GM20431 (cell line): ENCODE data around the gene SLC49A4.

Source experiments
- in situ Hi-C: fragments of 300-500 bp; cut with MseI, MboI; formaldehyde crosslinking; loops from one replicate; pipeline ENCODE4 v1.15.0; 2020; ENCODE audit warnings: low sequenced_read_pairs; ENCODE audit not compliant: unreplicated experiment

Gene SLC49A4

GRCh38 chr3:122893754-122894668 is 99.1 kb downstream of the SLC49A4 start:
- in situ Hi-C loops = no loop called here

GRCh38 chr3:122898298-122898697 is 103.4 kb downstream of the SLC49A4 start:
- in situ Hi-C loops = no loop called here

DNA sequence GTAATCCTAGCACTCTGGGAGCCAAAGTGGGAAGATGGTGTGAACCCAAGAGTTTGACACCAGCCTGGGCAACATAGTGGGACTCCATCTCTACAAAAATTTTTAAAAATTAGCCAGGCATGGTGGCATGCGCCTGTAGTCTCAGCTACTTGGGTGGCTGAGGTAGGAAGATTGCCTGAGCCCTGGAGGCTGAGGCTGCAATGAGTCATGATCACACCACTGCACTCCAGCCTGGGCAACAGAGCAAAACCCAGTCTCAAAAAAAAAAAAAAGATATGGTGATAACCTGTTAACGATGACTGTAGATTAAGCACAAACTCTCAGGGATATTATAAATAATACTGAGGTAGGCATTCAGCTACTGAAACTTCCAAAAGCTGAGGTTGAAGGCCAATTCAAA is 107.5 kb downstream of the SLC49A4 start:
- in situ Hi-C loops = no loop called here

DNA sequence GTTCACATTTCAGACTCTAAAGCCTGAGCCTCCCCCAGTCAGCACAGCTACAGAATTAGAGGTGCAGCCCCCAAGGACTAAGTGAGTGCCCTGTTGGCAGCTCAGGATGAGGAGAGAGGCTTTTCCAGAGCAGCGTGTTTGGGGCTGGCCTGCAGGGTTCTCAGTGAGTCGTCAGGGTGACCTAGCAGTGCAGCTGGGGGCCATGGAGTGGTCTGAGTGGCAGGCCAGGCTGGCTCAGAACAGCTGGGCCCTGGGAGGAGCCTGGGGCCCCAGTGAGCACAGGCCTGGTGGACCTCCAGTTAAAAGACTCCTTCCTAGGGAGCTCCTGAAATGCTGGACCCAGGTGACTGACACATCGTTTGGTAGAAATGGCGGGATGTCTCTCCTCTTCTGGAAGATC is 108.3 kb downstream of the SLC49A4 start:
- in situ Hi-C loops = no loop called here

DNA sequence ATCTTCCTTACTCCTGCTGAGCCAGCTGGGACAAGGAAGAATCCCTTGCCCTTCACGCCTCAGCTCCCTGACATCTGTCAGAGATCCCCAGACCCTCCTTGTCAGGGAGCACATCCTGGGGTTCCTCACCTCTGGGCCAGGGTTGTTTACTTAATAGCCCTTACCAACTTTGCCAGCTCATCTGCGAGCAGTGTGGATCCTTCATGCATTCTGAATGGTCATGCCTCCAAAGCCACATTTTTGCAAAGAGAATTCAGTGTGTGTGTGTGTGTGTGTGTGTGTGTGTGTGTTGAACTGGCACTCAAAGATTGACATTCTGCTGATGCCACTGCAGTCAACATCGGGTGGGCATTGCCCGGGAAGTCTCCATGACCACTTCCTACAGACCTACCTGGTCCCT is 112.6 kb downstream of the SLC49A4 start:
- in situ Hi-C loops = no loop called here

- in situ Hi-C loops = no loop called here
These were observed 113.4 kb downstream of the SLC49A4 start for GRCh38 chr3:122908251-122908650.

DNA sequence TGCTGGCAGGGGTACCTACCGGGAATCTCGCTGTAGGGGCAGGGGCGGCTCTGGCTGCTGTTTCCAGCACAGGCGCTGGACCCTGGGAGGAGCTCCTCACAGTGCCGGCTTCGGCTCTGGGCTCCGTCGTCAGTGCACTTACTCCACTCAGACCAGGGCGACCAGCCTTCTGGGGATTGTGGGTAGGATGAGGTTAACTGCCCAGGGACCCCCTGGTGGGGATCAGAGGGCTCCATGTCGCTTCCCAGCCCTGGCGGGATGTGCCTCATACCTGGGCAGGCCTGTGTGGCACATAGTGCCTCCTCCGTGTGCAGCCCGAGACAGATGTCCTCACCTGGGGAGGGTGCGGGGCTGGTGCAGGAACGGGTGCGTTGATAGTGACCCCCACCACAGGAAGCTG is 117.0 kb downstream of the SLC49A4 start:
- in situ Hi-C loops = no loop called here

GRCh38 chr3:122912772-122913538 is 118.1 kb downstream of the SLC49A4 start:
- in situ Hi-C loops = no loop called here

GRCh38 chr3:122913539-122914100 is 118.8 kb downstream of the SLC49A4 start:
- in situ Hi-C loops = no loop called here

- in situ Hi-C loops = no loop called here
These were observed 120.6 kb downstream of the SLC49A4 start for GRCh38 chr3:122915300-122916055.

DNA sequence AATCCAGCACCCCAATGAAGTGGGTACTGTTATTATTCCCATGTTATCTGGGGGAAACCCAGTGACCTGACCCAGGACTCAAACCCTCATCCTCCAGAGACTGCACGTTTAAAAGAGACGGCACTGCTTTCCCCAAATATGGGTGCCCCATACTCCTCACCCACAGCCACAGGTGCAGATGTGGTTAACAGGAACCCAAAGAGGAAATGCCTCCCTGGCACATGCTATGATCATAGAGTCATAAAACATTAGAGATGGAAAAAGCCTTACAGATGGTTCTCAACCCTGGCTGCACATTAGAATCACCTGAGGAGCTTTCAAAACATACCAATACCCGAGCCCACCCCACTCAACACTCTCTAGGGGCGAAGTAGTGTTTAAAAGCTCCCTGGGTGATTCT is 121.2 kb downstream of the SLC49A4 start:
- in situ Hi-C loops = no loop called here

DNA sequence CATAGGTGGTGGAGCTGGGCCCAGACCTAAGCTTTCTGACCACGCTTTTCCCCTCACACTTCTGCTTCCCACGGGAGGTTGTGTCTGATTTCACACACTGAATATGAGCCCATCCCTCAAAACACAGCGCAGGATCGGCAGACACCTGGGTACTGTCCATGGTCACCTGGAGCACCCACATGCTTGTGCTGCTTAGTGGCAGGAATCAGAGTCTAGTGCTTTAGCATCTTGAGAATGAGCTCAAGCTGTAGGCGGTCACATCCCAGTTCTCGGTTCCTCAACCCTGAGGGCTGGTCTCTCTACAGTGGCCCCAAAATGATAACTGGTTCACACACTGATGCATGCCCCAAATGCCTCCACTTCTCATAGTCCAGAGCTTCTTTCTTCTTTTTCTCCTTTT is 121.7 kb downstream of the SLC49A4 start:
- in situ Hi-C loops = no loop called here

DNA sequence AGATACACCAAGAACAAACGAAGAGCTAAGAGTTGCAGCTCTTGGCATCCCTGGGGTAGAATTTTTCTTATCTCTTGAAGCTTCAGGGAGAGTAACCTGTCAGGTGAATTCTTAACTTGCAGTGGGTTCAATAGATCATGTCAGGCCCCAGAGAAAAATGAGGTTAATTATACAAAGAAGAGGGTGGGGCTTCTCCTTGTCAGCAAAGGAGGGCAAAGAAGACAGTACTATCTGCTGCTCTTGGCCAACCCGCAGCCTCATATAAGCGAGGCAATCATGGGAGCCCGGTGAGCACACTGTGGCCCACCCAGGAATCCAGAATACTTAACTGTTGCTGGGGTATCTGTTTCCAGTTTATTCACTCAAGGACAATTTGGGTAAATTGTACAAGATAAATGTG is 122.5 kb downstream of the SLC49A4 start:
- in situ Hi-C loops = no loop called here

GRCh38 chr3:122918576-122919290 is 123.9 kb downstream of the SLC49A4 start:
- in situ Hi-C loops = no loop called here

GRCh38 chr3:122919291-122919610 is 124.4 kb downstream of the SLC49A4 start:
- in situ Hi-C loops = no loop called here

GRCh38 chr3:122920986-122921385 is 126.1 kb downstream of the SLC49A4 start:
- in situ Hi-C loops = no loop called here

DNA sequence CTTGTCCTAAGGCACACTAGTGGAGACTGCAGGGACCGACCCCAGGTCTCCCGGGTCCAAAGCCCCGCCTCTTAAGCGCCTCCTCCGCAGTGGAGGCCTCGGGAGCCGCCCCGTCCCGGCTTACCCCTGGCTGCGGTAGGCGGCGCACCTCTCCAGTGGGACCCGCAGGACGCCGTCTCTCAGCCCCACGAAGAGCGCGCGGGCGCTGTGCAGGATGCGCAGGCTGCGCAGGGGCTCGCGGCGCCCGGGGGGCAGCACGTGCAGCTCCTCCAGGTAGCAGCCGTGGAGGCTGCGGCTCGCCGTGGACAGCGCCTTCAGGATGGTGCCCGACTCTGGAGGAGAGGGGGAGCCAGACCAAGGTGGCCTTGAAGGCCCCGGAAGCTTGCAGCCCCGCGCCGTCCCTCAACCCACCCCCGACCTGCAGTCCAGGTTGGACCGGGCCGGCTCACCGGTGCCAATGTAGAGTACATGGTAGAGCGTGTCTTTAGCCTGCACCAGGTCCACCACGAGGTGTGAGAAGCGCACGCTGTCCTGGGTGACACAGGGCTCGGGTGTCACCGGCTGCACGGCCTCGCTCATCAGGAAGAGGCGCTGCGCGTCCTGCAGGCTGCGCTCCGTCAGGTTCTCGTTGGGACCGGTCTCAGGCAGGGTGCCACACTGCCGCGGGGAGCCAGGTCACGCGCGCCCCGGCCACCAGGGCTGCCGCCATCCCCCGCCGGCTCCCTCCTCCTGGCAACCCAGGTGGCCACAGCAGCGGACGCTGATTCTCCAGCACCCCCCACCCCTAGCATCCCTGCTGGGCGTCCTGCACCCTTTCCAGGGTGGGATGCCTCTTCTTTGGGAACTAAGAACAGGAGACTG is 127.2 kb downstream of the SLC49A4 start:
- in situ Hi-C loops = no loop called here

DNA sequence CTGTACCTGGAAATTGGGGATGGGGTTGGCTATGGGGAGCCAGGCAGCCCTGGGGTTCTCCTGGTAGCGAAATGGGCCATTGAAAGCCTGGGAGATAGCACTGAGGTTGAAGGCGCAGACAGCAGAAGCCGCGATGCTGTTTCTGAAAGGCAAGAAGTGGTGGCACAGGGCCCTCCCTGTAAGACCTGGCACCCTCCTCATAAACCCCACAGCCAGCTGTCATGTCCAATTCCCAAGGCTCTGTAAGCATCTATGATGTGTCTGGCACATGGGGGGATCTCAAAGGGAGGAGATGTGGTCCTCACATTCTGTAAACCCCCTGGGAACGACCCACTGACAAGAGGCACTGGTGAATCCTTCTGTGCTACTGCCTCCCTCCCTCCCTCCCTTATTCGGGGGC is 128.7 kb downstream of the SLC49A4 start:
- in situ Hi-C loops = no loop called here

- in situ Hi-C loops = no loop called here
These were observed 129.2 kb downstream of the SLC49A4 start for GRCh38 chr3:122924056-122924455.
